ENCODE data around the gene EOLA2.
"Not testable (repeated sequence)": the region's sequence is repeated elsewhere in the genome, so short reads cannot be mapped to it uniquely, and the experiment has no call there.

DNA sequence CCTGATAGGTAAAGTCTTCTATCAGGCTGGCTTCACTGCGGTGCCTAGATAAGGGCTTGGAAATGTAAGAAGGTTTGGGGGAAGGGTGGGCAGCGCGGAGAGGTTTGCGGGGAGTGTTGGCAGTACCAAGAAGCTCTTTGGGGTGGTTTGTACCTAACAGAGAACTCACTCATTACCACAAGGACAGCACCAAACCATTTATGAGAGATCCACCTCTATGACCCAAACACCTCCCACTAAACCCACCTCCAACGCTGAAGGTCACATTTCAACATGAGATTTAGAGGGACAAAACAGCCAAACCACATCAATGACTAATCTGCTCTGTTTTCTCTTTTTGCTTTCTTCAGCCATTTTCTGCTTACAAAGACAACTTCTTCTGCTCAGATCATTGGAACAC lies 13.9 kb downstream of the EOLA2 start:
- not testable (repeated sequence) for TF ChIP-seq EP300, POLR2A (IDR thresholded peaks at IDR 0.05)
- TF ChIP-seq, protein P1, sequence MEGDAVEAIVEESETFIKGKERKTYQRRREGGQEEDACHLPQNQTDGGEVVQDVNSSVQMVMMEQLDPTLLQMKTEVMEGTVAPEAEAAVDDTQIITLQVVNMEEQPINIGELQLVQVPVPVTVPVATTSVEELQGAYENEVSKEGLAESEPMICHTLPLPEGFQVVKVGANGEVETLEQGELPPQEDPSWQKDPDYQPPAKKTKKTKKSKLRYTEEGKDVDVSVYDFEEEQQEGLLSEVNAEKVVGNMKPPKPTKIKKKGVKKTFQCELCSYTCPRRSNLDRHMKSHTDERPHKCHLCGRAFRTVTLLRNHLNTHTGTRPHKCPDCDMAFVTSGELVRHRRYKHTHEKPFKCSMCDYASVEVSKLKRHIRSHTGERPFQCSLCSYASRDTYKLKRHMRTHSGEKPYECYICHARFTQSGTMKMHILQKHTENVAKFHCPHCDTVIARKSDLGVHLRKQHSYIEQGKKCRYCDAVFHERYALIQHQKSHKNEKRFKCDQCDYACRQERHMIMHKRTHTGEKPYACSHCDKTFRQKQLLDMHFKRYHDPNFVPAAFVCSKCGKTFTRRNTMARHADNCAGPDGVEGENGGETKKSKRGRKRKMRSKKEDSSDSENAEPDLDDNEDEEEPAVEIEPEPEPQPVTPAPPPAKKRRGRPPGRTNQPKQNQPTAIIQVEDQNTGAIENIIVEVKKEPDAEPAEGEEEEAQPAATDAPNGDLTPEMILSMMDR (IDR thresholded peaks at IDR 0.05), result not testable (repeated sequence)

All from tibial nerve (tissue), 4 donors.